ENCODE data around the gene NT5M.

NT5M gene

GRCh38 chr17:17356149-17356930, 53.2 kb downstream of the NT5M start:
- DNase-seq = peak; percentile 87

- DNase-seq = no peak
Measured at GRCh38 chr17:17356931-17357270, 53.7 kb downstream of the NT5M start.

- DNase-seq = no peak
Measured at GRCh38 chr17:17358060-17358751, 55.0 kb downstream of the NT5M start.

GRCh38 chr17:17358866-17359265, 55.7 kb downstream of the NT5M start:
- no peak for DNase-seq

- no peak for DNase-seq
Measured at GRCh38 chr17:17359271-17359670, 56.1 kb downstream of the NT5M start.

- no peak for DNase-seq
Measured at GRCh38 chr17:17360087-17360730, 57.0 kb downstream of the NT5M start.

- DNase-seq = no peak
Measured at GRCh38 chr17:17361543-17361866, 58.3 kb downstream of the NT5M start.

GRCh38 chr17:17361867-17362539, 58.8 kb downstream of the NT5M start:
- DNase-seq = no peak

GRCh38 chr17:17362540-17362930, 59.4 kb downstream of the NT5M start:
- DNase-seq = no peak

GRCh38 chr17:17363638-17364337, 60.6 kb downstream of the NT5M start:
- no peak for DNase-seq

GRCh38 chr17:17364338-17364667, 61.1 kb downstream of the NT5M start:
- no peak for DNase-seq

- no peak for DNase-seq
Measured at GRCh38 chr17:17365476-17366110, 62.4 kb downstream of the NT5M start.

- DNase-seq = no peak
Measured at GRCh38 chr17:17366235-17366634, 63.1 kb downstream of the NT5M start.

GRCh38 chr17:17366941-17367875, 64.0 kb downstream of the NT5M start:
- no peak for DNase-seq

GRCh38 chr17:17367931-17368330, 64.8 kb downstream of the NT5M start:
- DNase-seq = no peak

- DNase-seq = no peak
Measured at GRCh38 chr17:17370711-17371110, 67.5 kb downstream of the NT5M start.

GRCh38 chr17:17372856-17373520, 69.8 kb downstream of the NT5M start:
- no peak for DNase-seq

- DNase-seq = no peak
Measured at GRCh38 chr17:17375841-17376240, 72.7 kb downstream of the NT5M start.

- no peak for DNase-seq
Measured at GRCh38 chr17:17376362-17376761, 73.2 kb downstream of the NT5M start.

GRCh38 chr17:17377071-17377967, 74.1 kb downstream of the NT5M start:
- DNase-seq = no peak

All from activated CD8-positive, alpha-beta memory T cell treated with anti-CD3 and anti-CD28 coated beads for 24 hours (primary cell).